ENCODE measurements around the gene BID.

- no peak for TF ChIP-seq CTCF (IDR thresholded peaks at IDR 0.05)
- no peak for TF ChIP-seq POLR2A (IDR thresholded peaks at IDR 0.05)
Measured at GRCh38 chr22:17706947-17707346, 67.3 kb downstream of the BID start.
